BLaER1 (cell line): ENCODE data around the gene CD276.
"Not testable (repeated sequence)": the region's sequence is repeated elsewhere in the genome, so short reads cannot be mapped to it uniquely, and the experiment has no call there.

Source experiments
- H3K27ac ChIP-seq: shearing (Covaris generic); formaldehyde crosslinking; 2 replicates; pipeline ENCODE4 v1.8.1; 2022
- H3K27me3 ChIP-seq: shearing (Covaris generic); formaldehyde crosslinking; 2 replicates; pipeline ENCODE4 v1.8.1; 2022
- H3K36me3 ChIP-seq: shearing (Covaris generic); formaldehyde crosslinking; 2 replicates; pipeline ENCODE4 v1.8.1; 2022
- H3K4me1 ChIP-seq: shearing (Covaris generic); formaldehyde crosslinking; 2 replicates; pipeline ENCODE4 v1.8.1; 2022
- H3K4me2 ChIP-seq: shearing (Covaris generic); formaldehyde crosslinking; 2 replicates; pipeline ENCODE4 v1.8.1; 2022
- H3K4me3 ChIP-seq: shearing (Covaris generic); formaldehyde crosslinking; 2 replicates; pipeline ENCODE4 v1.8.1; 2022
- H3K9ac ChIP-seq: shearing (Covaris generic); formaldehyde crosslinking; 2 replicates; pipeline ENCODE4 v1.8.1; 2022
- H3K9me3 ChIP-seq: shearing (Covaris generic); formaldehyde crosslinking; 2 replicates; pipeline ENCODE4 v1.8.1; 2022
- H4K20me1 ChIP-seq: shearing (Covaris generic); formaldehyde crosslinking; 2 replicates; pipeline ENCODE4 v1.8.1; 2022
- Cebpa-rat ChIP-seq: shearing (Covaris generic); IDR thresholded peaks from 2 replicates; pipeline ENCODE4 v1.8.1; 2022

Gene CD276

DNA sequence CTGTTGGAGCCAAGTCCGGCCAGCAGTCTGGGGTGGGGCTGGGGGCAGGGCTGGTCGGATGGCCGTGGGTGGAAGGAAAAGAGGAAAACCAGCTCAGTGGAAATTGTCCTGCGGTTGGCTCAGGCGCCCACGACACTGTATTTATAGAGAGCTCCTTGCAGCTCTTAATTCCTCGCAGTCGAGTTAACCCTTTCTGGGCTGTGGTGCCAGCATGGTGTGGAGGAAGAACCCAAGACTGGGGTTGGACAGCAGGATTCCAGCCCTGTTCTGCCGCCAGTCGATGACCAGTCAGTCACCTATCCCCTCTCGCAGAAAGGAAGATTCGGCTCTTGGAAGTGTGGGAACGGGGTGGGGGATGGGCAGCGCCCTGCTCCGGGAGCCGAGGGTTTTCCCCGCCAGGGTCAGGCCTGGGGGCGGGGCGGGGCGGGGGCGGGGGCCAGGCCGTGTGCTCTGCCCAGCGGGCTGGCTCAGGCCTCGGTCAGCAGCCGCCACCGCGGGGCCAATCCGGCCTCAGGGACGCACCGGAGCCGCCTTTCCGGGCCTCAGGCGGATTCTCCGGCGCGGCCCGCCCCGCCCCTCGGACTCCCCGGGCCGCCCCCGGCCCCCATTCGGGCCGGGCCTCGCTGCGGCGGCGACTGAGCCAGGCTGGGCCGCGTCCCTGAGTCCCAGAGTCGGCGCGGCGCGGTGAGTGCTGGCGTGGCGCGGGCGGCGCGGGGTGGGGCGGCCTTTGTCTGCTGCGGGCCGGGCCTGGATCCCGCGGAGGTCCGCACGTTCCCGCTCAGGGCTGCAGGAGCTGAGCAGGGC is at the start of gene CD276:
Gene CD276, plus strand, starts transcription at position 607 of the 804 bp plus-strand sequence. CDS start 15,257 bp downstream, outside the sequence.
- Histone ChIP-seq H3K9me3 (no peaks in the 10 kb centered on the region), H3K36me3 (no peaks in the 10 kb centered on the region), H3K4me3 (peak within 1 kb of the TSS; percentile 75), H3K27me3 (no peaks in the 10 kb centered on the region), H3K9ac (peak within 1 kb of the TSS; percentile 87), H3K4me1 (peaks cover 26% of the 10 kb centered on the region), H4K20me1 (peaks cover 30% of the 10 kb centered on the region), H3K4me2 (peak within 1 kb of the TSS; percentile 80), H3K27ac (peak within 1 kb of the TSS; percentile 89)
- no peak for TF ChIP-seq Cebpa-rat

DNA sequence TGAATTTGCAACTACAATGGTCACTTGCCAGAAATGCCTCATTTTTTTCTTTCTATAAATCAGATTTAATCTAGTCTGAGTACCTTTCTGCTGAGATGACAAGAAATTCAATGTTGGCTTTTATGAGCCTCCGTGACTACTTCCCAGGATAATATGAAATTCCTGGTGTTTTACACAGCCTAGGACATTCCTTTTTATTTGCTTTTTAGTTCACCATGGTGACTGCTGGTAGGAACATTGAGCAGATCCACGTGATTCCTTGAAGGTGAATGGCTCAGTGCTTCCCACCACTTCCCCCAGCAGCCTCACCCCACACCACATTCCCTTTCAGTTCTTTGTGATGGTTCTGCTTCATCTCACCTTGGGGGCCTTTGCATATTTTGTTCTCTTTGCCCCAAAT is 46.7 kb upstream of the CD276 start:
- Histone ChIP-seq H3K9ac (no peak overlapping the region), H3K4me1 (peaks cover 20% of the 10 kb centered on the region), H3K4me3 (no peak overlapping the region), H3K27me3 (no peaks in the 10 kb centered on the region), H3K36me3 (no peaks in the 10 kb centered on the region), H3K27ac (no peak overlapping the region), H4K20me1 (peaks cover 2% of the 10 kb centered on the region), H3K4me2 (no peak overlapping the region), H3K9me3 (peaks cover 13% of the 10 kb centered on the region)
- TF ChIP-seq Cebpa-rat, result no peak

DNA sequence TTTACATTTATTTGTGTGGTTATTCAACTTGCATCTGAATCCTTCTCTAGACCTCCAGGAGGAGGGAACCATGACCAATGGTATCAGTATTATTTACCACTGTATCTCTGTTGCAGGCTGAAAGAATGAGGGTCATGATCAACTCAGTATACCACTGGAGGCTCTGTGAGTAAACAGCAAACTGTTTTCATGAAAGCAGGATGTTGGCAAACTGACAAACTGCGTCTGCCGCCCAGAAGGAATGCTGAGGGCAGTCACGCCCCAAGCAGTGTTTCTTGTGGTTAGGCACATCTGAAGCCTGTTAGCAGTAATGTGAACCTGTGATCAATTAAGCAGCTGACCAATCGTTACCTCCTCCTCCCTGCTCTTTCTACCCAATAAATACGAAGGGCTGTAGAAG is 44.7 kb upstream of the CD276 start:
- not testable (repeated sequence) for H3K27me3 ChIP-seq, H4K20me1 ChIP-seq, H3K4me2 ChIP-seq, H3K36me3 ChIP-seq, H3K27ac ChIP-seq, H3K9ac ChIP-seq, H3K4me3 ChIP-seq
- H3K4me1 ChIP-seq, result peaks cover 11% of the 10 kb centered on the region; the same call in 1 of the 2 replicates
- H3K9me3 ChIP-seq, result peaks cover 13% of the 10 kb centered on the region

DNA sequence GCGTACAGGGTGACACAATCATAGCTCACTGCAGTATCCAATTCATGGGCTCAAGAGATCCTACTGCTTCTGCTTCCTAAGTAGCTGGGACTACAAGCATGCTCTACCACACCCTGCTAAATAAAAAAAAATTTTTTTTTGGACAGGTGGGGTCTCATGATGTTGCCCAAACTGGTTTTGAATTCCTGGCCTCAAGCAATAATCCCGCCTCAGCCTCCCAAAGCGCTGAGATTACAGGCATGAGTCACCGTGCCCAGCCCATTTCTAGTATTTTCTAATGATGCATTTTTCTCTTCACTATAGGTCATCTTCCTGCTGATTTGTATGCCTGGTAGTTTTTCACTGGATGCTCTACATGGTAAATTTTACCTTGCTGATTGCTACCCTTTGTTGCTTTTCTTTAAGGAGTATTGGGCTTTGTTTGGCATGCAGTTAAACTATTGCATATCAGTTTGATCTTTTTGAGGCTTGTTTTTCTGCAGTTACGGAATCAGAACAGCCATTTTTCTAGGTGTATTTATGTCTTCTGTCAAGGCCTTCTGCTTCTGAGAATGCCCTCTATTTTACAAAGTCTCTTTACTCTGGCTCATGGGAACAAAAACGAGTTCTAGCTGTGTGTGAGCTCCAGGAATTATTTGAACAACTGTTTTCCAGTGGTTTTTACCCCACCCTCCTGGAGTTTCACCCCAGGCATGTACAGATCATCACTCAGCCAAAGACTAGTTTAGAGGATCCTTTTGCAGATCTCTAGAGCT is 36.7 kb upstream of the CD276 start:
- H3K4me1 ChIP-seq, result no peaks in the 10 kb centered on the region
- H3K9ac ChIP-seq, result no peak overlapping the region
- H3K4me2 ChIP-seq, result no peak overlapping the region
- H3K4me3 ChIP-seq, result no peak overlapping the region
- no peak for TF ChIP-seq Cebpa-rat
- H3K27ac ChIP-seq, result no peak overlapping the region
- H4K20me1 ChIP-seq, result no peaks in the 10 kb centered on the region
- H3K27me3 ChIP-seq, result no peaks in the 10 kb centered on the region
- H3K9me3 ChIP-seq, result no peaks in the 10 kb centered on the region
- H3K36me3 ChIP-seq, result no peaks in the 10 kb centered on the region

DNA sequence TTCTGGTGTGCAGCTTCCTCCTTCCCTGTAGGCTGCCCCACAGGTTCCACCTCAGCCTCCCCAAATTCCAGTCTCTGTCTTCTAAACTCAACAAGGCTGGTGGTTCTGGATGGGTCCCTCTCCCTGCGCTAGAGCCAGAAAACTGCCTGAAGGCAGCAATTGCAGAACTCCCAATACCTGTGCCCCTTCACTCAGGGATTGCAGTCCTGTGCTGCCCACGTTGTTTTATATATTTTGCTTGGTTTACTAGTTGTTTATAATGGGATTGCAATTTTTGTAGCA is 36.2 kb upstream of the CD276 start:
- Histone ChIP-seq H3K4me3 (no peak overlapping the region), H3K9me3 (no peaks in the 10 kb centered on the region), H3K36me3 (no peaks in the 10 kb centered on the region), H3K4me2 (no peak overlapping the region), H4K20me1 (no peaks in the 10 kb centered on the region), H3K4me1 (no peaks in the 10 kb centered on the region), H3K27ac (no peak overlapping the region), H3K9ac (no peak overlapping the region), H3K27me3 (no peaks in the 10 kb centered on the region)
- no peak for TF ChIP-seq Cebpa-rat

DNA sequence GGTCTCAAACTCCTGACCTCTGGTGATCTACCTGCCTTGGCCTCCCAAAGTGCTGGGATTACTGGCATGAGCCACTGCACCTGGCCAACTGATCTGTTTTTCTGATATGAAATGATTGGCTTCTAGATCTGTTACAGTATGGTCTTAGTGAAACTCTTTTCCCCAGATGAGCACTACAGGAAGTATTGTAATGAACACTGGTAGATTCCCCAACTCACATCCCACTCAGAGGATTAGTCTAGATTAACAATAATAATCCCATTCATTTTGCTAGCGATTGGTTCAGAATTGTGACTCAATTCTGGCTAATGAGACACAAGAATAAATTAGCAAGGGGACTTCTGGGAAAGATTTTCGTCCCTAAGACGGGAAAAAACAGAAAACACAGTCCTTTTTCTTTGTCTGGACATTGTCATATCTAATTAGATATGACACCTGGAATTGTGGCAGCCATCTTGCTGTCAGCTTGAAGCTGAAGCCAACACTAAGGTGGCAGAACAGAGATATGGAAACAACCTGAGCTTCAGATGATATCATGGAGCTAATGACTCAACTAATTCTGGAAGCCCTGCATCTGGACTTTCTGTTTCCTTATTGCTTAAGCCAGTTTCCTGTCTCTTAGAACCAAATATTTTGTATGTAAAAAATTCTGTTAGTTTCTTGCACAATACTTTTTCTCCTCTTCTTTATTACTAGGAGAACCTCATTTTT is 33.6 kb upstream of the CD276 start:
- Histone ChIP-seq H3K27ac (no peak overlapping the region), H4K20me1 (no peaks in the 10 kb centered on the region), H3K4me2 (no peak overlapping the region), H3K9ac (no peak overlapping the region), H3K9me3 (no peaks in the 10 kb centered on the region), H3K4me1 (no peaks in the 10 kb centered on the region), H3K36me3 (no peaks in the 10 kb centered on the region), H3K4me3 (no peak overlapping the region), H3K27me3 (no peaks in the 10 kb centered on the region)
- no peak for TF ChIP-seq Cebpa-rat

DNA sequence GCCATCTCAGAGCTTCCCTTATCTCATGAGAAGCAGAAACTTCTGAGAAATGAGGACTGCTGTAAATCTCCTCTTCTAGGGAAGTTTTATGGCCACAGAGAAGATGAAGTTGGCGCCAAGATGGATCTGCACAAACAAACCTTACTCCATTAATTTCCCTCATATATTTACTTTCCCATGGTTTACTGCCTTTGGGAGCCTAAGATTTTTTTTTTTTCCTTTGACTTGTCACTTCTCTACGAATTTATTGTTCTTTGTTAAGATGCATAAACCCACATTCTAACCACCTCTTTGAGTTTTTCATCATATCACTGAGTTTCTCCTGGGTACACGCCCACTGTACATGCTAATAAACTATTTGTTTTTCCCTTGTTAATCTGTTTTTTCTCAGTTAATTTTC is 29.5 kb upstream of the CD276 start:
- Histone ChIP-seq H3K36me3 (no peaks in the 10 kb centered on the region), H4K20me1 (no peaks in the 10 kb centered on the region), H3K4me2 (no peak overlapping the region), H3K9me3 (no peaks in the 10 kb centered on the region), H3K9ac (no peak overlapping the region), H3K27me3 (no peaks in the 10 kb centered on the region), H3K4me3 (no peak overlapping the region), H3K27ac (no peak overlapping the region), H3K4me1 (no peaks in the 10 kb centered on the region)
- TF ChIP-seq Cebpa-rat, result no peak

DNA sequence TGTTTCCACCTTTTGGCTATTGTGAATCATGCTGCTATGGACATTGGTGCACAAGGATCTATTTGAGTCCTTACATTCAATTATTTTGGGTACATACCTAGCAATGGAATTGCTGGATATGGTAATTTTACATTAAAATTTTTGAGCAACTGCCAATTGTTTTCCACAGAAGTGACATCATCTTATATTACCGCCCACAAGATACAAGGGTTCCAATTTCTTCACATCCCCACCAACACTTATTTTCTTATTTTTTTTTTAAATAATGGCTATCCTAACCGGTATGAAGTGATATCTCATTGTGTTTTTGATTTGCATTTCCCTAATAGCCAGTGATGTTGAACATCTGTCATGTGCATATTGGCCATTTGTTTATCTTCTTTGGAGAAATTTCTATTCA is 28.5 kb upstream of the CD276 start:
- H4K20me1 ChIP-seq, result no peaks in the 10 kb centered on the region
- no peak for TF ChIP-seq Cebpa-rat

DNA sequence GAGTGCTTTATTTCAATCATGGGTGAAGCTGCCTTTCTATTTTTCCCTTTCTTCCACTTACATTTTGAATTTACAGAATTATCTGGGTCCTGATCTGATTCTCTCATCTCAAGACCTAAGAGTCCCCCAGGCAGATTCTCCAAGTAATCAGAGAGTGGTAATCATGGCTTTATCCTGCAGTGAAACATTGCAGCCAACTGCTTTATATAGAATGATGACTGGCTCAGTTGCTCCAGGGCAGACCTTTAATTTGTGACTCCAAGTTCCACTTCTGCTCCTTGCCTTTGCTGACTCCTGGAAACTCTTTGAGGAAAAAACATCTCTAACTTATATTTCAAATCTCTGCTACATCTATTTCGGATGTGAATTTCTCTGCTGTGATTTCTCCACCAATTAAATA is 25.5 kb upstream of the CD276 start:
- H3K27me3 ChIP-seq, result no peaks in the 10 kb centered on the region
- no peak for TF ChIP-seq Cebpa-rat
- H3K36me3 ChIP-seq, result no peaks in the 10 kb centered on the region
- H3K9ac ChIP-seq, result no peak overlapping the region
- H3K4me1 ChIP-seq, result no peaks in the 10 kb centered on the region
- H3K27ac ChIP-seq, result no peak overlapping the region
- H4K20me1 ChIP-seq, result no peaks in the 10 kb centered on the region
- H3K4me2 ChIP-seq, result no peak overlapping the region
- peaks cover 8% of the 10 kb centered on the region for H3K9me3 ChIP-seq
- H3K4me3 ChIP-seq, result no peak overlapping the region

More for the DNA sequence above, 28.5 kb upstream of the CD276 start:
- Histone ChIP-seq H3K36me3 (no peaks in the 10 kb centered on the region), H3K9me3 (no peaks in the 10 kb centered on the region), H3K4me3 (no peak overlapping the region), H3K27ac (no peak overlapping the region), H3K9ac (no peak overlapping the region), H3K27me3 (no peaks in the 10 kb centered on the region), H3K4me1 (no peaks in the 10 kb centered on the region), H3K4me2 (no peak overlapping the region)

DNA sequence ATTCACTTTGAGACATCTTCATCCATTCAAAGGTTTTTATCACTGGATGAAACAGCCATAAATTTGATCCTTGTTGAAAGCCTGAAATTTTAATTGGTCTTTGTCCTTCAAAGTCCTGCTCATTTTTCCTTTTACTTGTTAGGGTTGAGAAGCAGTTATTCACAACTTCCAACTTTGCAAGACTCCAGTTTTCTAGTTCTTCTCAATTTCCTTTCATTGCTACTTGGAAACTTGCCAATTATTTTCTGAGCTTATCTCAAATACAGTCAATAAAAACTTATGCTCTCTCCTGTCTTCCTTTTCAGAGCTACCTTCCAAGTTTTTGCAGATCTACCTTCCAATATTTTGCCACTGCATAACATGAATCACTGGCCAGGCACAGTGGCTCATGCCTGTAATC is 23.7 kb upstream of the CD276 start:
- no peaks in the 10 kb centered on the region for H4K20me1 ChIP-seq
- H3K9ac ChIP-seq, result no peak overlapping the region
- H3K27me3 ChIP-seq, result no peaks in the 10 kb centered on the region
- no peak for TF ChIP-seq Cebpa-rat
- peaks cover 12% of the 10 kb centered on the region for H3K9me3 ChIP-seq
- H3K4me2 ChIP-seq, result no peak overlapping the region
- no peaks in the 10 kb centered on the region for H3K4me1 ChIP-seq
- H3K27ac ChIP-seq, result no peak overlapping the region
- no peak overlapping the region for H3K4me3 ChIP-seq
- no peaks in the 10 kb centered on the region for H3K36me3 ChIP-seq
